NCI-H526 (cell line): ENCODE results near the gene HOXD12.

Experiments
- DNase-seq, 2 experiments: peaks; one replicate each; lab custom pipeline; 2025; lab: John Stamatoyannopoulos, UW

The HOXD12 gene, protein sequence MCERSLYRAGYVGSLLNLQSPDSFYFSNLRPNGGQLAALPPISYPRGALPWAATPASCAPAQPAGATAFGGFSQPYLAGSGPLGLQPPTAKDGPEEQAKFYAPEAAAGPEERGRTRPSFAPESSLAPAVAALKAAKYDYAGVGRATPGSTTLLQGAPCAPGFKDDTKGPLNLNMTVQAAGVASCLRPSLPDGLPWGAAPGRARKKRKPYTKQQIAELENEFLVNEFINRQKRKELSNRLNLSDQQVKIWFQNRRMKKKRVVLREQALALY

DNA sequence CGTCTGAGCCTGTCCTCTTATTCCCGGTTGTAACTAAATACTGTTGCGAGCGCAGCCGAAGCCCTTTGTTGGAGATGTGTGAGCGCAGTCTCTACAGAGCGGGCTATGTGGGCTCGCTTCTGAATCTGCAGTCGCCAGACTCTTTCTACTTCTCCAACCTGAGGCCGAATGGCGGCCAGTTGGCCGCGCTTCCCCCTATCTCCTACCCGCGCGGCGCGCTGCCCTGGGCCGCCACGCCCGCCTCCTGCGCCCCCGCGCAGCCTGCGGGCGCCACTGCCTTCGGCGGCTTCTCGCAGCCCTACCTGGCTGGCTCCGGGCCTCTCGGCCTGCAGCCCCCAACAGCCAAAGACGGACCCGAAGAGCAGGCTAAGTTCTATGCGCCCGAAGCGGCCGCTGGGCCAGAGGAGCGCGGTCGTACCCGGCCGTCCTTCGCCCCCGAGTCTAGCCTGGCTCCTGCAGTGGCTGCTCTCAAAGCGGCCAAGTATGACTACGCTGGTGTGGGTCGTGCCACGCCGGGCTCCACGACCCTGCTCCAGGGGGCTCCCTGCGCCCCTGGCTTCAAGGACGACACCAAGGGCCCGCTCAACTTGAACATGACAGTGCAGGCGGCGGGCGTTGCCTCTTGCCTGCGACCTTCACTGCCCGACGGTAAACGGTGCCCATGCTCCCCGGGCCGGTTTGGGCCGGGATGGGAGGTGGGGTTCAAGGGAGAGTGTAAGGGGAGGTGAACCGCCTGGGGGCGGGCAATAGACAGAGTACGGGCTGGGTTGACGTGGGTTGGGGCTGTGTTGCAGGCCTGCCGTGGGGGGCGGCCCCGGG is at the start of gene HOXD12:
TSS of gene HOXD12 (plus strand) at position 68 of the 819 bp plus-strand sequence. CDS start at position 75, 7 bp downstream.
- no peak for DNase-seq

DNA sequence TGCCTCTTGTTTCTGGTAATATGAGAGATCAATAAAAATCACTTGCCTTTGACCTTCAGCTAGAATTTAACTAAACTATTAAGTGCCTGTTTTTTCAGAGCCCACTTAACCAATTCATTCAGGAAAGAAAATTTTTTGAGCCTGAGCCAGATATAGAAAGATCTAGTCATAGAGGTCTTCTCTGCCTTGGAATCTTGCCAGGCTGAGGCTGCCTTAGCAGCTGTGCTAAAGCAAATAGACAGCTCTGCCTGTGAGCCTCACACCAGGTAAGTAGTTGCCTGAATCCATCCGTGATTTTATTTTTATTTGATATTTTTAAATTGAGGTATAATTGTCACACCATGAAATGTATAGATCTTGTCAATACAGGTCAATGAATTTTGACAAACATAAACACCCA is 43.2 kb upstream of the HOXD12 start:
- peak in 1 of 2 experiments; percentile 29 for DNase-seq

DNA sequence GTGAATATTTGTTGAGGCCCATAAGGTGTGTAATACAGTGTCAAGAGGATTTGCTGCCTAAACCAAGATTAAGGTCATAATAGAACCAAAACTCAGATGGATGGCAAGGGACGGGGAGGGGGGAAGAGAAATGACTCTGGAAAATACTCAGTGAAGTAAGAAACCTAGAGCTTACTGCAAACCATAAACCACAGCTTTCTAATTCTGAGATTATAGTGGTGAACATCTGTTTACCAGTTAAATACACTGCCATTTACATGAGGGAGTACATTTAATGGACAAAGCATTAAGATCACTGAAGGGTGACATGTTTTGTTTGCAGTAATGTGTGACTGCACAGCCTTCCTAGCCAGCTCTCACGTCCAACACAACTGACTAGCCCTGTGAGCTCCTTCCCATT is 35.6 kb upstream of the HOXD12 start:
- peak; percentile 91 to 94 for DNase-seq

DNA sequence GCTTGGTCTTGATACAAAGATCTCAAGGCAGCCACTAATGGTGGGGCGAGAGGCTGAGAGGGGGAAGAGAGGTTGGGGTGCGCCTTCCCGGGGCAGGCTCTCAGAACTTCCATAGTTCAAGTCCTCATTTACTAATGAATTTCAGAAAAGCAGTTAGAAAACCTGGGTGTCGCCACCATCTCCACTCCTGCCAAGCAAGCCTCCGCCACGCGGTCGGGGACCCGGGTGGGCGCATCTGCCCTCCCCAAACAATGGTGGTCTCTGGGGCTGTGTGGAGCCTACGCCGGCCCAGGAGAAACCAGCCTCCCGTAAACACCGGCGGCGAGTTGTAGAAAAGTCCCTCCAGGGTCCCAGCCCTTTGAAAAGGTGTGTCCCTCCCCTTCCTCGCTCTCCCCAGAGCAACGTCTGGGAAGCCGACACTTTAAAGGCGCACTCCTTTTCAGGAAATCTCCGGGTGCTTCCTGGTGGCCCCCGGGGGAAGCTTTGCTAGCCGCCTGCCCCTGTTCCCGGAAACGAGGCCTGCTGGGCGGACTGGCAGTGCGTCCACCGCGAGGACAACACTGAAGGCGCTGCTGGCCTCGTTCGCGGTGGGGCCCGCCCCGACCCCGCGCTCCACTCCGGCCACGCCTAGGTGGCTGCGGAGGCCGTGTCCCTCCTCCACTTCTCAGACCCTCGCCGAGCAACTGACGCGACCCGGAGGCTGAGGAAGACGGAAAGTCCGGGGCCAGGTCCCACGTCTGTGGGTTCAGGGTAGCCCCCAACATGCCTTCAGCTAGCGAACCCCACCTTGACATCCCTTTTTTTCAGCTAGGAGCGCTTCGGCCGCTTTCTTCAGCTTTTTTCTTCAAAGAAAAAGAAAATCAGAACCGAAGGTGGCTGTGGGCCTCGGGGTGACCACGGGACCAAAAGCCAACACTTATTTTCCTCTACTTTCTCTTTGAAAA is 32.7 kb upstream of the HOXD12 start:
- DNase-seq, result no peak

DNA sequence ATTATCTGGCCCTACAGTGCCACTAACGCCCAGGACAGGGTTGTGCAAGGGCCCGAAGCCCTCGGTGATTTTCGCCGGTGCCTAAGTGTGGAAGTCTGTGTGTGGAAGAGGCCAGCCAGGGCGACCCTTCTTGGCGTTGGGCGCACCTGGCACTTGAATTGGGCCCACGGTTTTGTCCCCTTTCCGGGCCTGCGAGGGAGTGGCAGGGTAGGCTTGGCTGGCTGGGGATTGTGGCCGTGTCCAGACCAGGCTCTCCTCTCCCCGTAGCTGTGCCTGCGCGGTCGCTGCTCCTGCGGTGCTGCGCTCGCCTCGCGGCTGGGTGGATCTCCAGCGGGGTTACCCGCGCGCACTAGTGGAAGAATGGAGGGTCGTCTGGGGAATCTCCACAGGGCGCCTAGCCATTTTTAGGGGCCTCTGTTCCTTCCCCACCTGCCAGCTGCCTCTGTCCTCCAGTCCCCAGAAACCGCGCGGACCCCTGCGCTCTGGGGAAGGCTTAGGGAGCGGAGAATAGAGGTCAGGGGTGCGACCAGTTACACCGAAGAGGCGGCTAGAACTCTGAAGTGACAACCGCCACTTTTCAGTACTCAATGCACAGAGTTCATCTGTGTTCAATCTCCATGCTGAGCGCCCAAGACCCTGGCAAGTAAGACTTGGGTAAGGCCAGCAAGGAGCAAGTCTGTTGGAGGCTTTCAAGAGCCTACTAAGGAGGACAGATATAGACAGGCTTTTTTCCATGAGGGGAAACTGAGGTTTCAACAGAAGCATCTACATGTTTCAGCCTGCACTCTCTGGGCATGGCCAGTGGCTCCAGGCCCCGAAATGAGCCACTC is 31.8 kb upstream of the HOXD12 start:
- no peak for DNase-seq

DNA sequence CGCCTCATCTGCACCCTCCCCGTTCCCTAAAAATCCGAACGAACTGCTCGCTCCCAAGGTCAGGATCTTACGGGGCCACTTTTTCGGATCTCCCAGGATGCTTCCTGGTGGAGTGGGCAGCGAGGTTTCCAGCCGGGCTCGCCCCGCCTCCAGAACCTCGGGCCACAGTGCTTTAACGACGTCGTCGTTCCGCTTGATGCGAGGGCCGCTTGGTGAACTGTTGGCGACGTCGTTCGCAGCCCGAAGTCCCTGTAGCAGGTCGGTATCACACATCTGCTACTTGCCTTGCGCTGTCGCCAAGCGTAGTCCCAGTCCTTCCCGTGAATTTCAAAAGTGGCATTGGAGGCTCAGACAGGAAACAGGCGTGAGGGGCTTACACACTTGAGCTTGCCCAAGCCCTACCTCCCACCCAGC is 31.2 kb upstream of the HOXD12 start:
- DNase-seq, result no peak

DNA sequence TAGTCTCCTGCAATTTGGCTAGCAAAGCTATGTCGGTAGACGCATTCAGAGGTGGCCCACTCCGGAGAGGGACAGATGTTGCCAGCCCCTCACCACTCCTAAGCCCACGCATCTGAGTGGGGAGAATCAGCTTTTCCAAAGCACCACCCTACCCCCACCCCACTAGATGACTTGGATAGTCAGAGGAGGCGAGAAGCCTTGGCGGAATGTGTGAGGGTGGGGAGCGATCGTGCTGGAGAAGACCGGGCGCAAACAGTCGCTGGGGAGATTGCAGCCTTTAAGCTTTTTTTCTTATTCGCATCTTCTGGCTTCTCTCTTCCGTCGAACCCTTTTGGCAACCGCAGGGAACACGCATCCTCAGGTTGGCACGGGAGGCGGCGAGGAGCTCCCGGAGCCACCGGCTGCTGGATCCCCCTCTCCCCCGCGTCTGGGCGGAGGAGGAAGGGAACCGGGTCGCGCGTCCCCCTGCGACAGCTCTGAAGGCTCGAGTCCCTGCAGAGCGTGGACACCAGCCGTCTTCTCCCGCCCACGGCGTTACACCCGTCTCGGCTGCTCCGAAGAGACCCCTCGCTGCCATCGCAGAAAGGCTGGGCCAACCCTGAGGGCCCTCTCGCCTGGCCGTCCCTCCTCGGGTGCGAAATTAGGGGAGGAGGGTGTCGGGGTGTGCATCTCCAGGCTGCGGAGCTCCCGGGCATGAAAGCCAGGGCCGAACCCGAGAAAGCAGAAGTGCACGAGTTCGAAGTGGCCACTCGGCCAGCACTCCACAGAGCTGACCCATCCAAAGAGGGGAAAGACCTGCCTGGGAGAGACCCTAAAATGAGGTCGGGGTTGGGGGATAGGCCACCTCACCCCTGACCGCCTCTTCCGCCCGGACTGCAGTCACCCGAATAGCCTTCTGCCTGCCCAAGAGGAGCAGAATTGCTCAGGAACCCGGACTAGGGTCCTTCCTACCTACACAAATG is 28.0 kb upstream of the HOXD12 start:
- no peak for DNase-seq

DNA sequence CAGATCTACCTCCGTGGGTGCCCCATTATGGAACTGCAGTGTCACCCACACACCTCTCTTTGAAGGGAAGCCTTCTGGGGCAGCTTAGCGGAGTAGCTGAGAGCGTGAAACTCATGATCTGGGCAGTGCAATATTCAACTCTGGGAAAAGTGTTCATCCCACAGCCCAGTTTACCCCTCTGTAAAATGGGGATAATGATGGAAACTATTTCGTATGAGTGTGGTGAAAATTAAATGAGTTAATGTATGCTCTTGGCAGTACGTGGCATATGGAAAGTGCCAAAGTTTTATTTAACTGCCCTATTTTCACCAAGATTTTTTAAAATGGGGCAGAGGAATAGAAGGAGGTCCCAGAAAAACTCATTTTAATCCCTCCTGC is 27.3 kb upstream of the HOXD12 start:
- DNase-seq, result no peak

DNA sequence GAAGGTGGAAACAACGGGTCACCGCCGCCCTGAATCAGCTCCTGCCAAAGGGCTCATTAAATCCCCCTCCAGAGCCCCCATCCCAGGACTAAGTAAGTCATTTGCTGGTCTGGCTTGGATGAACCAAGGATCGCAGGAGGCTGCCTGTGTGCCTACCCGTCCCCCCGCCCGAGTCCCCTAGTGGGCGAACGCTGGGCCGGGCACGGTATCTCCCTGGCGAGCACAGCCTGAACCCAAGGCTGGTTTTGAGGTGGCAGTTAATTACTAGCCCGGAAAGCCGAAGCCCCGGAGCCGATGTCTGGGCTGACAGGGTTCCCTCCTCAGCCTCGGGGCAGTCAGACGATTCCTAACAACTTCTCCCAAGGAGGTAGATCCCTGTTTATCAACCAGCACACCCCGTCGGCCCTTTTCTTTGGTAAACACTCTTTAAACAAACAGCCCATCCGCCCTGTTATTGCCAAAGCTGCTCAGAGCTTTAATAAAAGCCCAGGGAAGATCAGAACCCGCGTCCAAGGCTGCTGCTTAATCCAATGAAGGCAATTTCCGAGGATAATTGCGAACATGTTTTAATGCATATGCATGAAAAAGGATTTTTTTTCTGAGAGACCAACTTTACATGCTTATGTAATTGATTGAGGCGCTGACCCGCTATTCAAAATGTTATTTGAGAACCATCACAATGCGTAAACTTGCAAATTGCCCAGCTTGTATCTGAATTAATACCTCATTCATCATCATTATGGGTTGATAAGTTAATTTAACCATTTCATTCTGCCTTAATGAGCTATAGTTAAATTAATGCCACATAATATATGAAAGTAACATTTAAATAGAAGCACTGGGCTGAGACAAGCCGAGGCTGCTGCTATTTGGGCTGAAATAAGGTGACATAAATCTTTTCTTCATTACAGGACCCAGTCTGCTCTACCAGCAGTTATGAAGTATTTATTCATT is 26.4 kb upstream of the HOXD12 start:
- peak; percentile 30 to 44 for DNase-seq

DNA sequence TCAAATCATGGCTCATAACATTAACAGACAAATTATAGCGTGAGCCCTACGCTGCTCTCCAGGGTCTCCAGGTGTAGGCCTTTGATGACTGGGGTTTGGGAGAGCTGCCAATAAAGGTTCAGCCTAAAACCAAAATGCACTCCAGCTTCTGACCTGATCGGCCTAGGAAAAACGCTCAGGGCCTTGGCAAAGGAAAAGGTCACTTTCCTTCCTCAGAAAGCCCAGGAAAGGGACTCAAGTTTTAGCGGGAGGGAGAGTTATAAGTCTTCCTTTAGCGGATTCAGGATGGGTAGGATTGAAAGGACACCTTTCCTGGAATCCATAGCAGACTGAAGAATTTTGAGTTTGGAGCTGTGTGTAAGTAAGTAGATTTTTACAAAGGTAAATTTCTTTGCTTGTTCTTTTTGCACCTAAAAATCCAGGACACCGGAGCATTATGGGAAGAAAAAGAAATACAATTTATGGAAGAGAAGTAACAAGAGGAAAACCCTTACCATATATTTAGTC is 24.6 kb upstream of the HOXD12 start:
- DNase-seq, result no peak

DNA sequence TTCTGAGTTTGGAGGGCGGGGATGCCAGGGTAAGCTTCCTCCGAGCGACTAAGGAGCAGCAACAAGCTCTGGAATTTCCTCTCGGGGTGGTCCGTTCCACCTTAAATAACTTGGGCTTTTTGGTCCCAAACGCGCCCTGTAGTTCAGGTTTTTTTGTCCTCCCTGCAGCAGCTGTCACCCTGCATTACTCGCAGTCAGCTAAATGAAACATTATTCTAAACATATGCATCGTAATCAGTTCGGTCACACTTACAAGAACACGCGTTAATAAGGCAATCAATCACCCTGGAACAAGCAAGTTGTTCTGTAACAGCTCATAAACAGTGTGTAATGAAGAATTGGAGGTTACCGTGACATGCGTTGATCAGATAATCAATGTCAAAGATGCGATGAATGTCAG is 24.1 kb upstream of the HOXD12 start:
- no peak for DNase-seq

DNA sequence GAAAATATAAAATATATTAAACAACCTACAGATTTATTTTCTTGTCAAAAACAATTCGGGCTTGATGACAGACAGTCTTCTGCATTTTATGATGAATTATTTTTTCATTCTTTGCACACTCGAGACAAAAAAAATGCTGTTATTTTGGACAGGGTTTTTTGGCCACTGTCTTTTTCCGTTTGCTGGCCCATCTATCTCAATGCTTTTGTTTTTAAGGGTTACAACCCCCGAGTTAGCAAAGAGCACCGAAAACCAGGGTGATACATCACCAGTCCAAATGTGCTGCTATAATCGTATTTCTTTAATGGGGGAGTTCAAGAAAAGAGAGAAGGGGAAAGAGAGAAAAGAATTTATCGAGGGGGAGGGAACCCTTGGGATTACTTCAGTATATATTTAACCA is 23.5 kb upstream of the HOXD12 start:
- no peak for DNase-seq

DNA sequence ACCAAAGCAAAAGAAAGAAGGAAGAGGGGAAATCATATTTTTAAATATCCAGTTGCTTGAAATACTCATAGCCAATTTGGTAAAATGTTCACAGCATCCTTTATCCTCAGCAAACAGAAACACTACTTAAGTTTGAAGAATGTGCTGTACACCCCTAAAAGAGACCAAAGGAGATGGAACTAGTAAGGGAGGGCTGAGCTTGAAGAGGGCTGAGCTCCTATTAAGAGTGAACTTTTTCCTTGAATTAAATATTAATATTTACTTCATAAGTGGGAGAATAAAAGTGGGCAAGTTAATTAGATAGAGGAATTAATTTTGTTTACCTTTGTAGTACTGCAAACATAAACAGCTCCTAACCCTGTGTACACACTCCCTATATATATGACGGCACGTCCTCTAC is 22.8 kb upstream of the HOXD12 start:
- DNase-seq, result no peak

DNA sequence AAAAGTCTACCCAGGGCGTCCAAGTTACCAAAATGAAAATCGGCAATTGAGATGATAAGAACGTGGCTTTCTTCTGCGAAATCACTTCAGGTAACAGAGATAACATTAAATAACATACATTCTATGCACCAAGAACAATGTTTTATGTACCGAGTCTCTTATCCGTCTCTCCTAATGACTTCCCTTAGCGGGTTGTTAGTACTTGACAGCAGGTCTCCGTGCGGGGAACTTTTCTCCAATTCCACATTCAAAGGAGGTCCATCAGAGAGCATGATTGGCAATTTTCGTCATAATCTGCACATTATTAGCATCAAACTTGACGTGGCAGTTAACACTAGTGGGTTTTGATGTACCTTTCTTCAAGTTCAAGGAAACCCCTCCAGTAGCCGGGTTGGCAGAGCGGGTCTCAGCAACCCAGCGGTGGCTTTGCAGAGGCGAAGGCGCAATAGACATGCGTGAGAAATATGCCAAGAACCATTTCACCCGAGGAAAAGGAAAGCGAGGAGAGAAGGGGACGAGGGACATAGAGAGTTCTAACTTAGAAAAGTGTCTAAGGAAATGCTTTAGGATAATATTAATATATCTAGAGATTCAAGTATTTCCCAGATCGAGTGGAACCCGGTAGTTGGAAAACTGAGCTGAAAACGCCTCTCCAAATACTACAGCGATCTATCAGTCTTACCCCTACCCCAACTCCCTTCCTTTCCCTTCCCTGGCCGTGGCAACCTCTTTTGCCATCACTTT is 20.9 kb upstream of the HOXD12 start:
- peak in 1 of 2 experiments; percentile 35 for DNase-seq

DNA sequence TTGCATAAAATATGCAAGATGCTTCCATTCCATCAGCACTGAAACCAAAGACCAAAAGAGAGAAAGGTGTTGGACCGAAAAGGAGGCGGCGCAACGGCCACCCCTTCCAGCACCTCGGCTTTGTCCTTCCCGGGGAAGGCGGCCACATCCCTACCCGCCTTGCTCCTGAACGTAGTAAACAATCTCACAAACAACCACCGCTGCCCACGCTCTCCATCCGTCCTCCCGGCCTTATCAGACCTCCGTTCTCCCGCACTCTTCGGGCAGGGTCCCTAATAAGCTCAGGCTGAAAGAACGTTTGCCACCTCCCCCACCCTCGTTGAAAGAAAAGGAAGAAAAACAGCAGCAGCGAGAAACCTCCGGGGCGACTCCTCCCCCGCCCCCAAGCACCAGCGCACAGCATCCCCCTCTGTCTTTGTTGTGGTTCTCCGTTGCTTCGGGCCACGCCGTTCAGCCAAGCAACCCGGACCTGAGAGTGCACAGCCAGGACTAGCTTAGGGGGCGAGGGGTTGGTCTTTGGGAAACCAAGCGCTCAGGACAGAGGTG is 20.2 kb upstream of the HOXD12 start:
- DNase-seq, result peak; percentile 45 to 81

DNA sequence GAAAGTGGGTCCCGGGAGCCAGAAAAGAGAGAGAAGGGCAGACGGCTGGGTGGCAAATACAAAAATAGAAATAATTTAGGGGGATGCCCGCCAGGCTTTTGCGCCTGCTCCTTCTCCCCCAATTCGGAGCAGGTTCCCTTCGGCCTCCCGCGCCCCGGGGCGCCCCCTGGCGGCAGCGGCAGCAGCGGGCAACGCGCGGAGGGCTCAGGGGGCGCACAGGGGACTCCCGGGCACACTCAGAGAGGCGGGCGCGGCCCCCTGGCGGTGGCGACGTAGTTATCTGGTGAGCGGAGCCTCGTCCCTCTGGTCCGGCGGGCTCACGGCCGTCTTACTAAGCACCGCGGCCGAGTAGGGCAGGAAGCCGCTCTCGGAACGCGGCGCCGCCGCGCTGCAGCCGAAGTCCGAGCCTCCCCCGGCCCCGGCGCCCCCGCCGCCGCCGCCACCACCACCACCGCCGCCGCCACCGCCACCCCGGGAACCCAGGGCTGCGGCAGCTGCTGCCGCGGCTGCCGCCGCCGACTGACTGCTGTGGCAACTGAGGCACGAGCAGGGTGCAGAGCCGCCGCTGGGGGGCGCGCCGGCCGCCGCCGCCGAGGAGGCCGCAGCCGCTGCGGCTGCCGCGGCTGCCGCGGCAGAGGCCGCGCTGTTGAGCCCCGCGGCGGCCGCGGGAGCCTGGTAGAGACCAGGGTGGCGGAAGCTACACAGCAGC is 19.6 kb upstream of the HOXD12 start:
- peak; percentile 53 to 89 for DNase-seq
